ENCODE measurements around the gene PLA2R1. TPM values are rescaled to one million over a fixed set of nuclear protein-coding genes. Genes with fewer than 3 reads are reported as not detected.

The PLA2R1 gene
- 1 to 10 TPM; 3.2 to 4.2 TPM for total RNA-seq
- long read RNA-seq, partial matches to known transcripts: 2 of 2 reads
- long read RNA-seq, other reads (novel, unspliced or antisense): 0 of 2 reads

- ATAC-seq (peak; percentile 79 to 84), DNase-seq (peak; percentile 59)
- intact Hi-C loops (cut with DNase I): no loop called here
Observed at GRCh38 chr2:160062292-160063005, at the start of gene PLA2R1. TSS of gene PLA2R1 (minus strand) at chr2:160062615. CDS start at chr2:160062403, 212 bp downstream.

GRCh38 chr2:160110674-160111239, 48.3 kb upstream of the PLA2R1 start:
- ATAC-seq (no peak), DNase-seq (no peak)
- intact Hi-C loops (cut with DNase I): loop anchor here (2.0 to 5.0 kb wide), 2 partner anchors 212 to 884 kb away; no protein-coding TSS in a partner anchor

GRCh38 chr2:160109939-160110673, 47.7 kb upstream of the PLA2R1 start:
- DNase-seq: peak; percentile 60
- intact Hi-C loops (cut with DNase I): loop anchor here (2.0 to 10.0 kb wide), 3 partner anchors 212 to 885 kb away; no protein-coding TSS in a partner anchor
- ATAC-seq: peak; percentile 91 to 94

- ATAC-seq (no peak), DNase-seq (no peak)
- intact Hi-C loops (cut with DNase I): loop anchor here in 1 of 2 donors (10.0 kb wide), 1 partner anchor 866 kb away; no protein-coding TSS in a partner anchor
Observed at GRCh38 chr2:160109243-160109642, 46.8 kb upstream of the PLA2R1 start.

- ATAC-seq (no peak), DNase-seq (no peak)
- intact Hi-C loops (cut with DNase I): loop anchor here in 1 of 2 donors (10.0 kb wide), 1 partner anchor 866 kb away; no protein-coding TSS in a partner anchor
Observed at GRCh38 chr2:160108646-160109045, 46.2 kb upstream of the PLA2R1 start.

- no peak for ATAC-seq
- DNase-seq: no peak
- intact Hi-C loops (cut with DNase I): loop anchor here in 1 of 2 donors (10.0 kb wide), 1 partner anchor 869 kb away; no protein-coding TSS in a partner anchor
Observed at GRCh38 chr2:160105366-160105765, 43.0 kb upstream of the PLA2R1 start.

- DNase-seq (no peak), ATAC-seq (no peak)
- intact Hi-C loops (cut with DNase I): loop anchor here in 1 of 2 donors (10.0 kb wide), 1 partner anchor 871 kb away; no protein-coding TSS in a partner anchor
Observed at GRCh38 chr2:160104115-160104514, 41.7 kb upstream of the PLA2R1 start.

GRCh38 chr2:160097326-160097725, 34.9 kb upstream of the PLA2R1 start:
- ATAC-seq (no peak), DNase-seq (no peak)
- intact Hi-C loops (cut with DNase I): no loop called here

- intact Hi-C loops (cut with DNase I): no loop called here
- ATAC-seq (no peak), DNase-seq (no peak)
Observed at GRCh38 chr2:160096409-160096808, 34.0 kb upstream of the PLA2R1 start.

- intact Hi-C loops (cut with DNase I): no loop called here
- DNase-seq: no peak
- no peak for ATAC-seq
Observed at GRCh38 chr2:160092445-160092844, 30.0 kb upstream of the PLA2R1 start.

- ATAC-seq (no peak), DNase-seq (no peak)
- intact Hi-C loops (cut with DNase I): no loop called here
Observed at GRCh38 chr2:160091381-160091780, 29.0 kb upstream of the PLA2R1 start.

- ATAC-seq (no peak), DNase-seq (no peak)
- intact Hi-C loops (cut with DNase I): no loop called here
Observed at GRCh38 chr2:160087854-160088745, 25.7 kb upstream of the PLA2R1 start.

GRCh38 chr2:160085662-160086061, 23.2 kb upstream of the PLA2R1 start:
- intact Hi-C loops (cut with DNase I): no loop called here
- no peak for DNase-seq
- ATAC-seq: no peak

- intact Hi-C loops (cut with DNase I): no loop called here
- ATAC-seq (no peak), DNase-seq (no peak)
Observed at GRCh38 chr2:160077912-160078810, 15.7 kb upstream of the PLA2R1 start.

- intact Hi-C loops (cut with DNase I): no loop called here
- ATAC-seq (no peak), DNase-seq (no peak)
Observed at GRCh38 chr2:160076914-160077313, 14.5 kb upstream of the PLA2R1 start.

- ATAC-seq (no peak), DNase-seq (no peak)
- intact Hi-C loops (cut with DNase I): no loop called here
Observed at GRCh38 chr2:160076241-160076640, 13.8 kb upstream of the PLA2R1 start.

GRCh38 chr2:160075171-160075570, 12.8 kb upstream of the PLA2R1 start:
- intact Hi-C loops (cut with DNase I): no loop called here
- DNase-seq: peak; percentile 62
- ATAC-seq: peak in 1 of 2 donors; percentile 76
